ENCODE data around the gene USP53. TPM values are rescaled to one million over a fixed set of nuclear protein-coding genes. Genes with fewer than 3 reads are reported as not detected.
"Not testable (repeated sequence)": the region's sequence is repeated elsewhere in the genome, so short reads cannot be mapped to it uniquely, and the experiment has no call there.

The USP53 gene
- total RNA-seq, 1 experiment from 2014 or later, result 12.6 TPM

DNA sequence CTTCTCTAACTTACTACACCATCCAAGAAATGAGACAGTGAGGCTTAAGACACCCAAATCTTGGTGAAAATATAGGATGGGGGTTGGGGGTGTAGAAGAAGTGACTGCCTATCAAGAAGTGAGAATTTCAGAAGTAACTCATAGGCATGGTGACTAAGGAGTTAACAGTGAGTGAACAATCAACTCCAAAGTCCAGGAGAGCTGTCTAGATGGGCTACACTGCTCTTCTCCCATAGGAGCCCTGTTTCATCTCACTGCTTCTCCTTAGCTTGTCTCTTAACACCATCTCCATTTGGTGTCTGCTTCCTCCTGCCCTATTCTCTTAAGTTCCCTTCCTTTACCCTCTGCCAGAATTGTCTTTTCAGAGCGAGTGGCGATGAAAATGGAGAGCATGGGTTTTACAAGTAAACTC, 86.8 kb downstream of the USP53 start:
- no peak for DNase-seq (ENCODE audit: low read depth, low spot score)
- in situ Hi-C loops (cut with HindIII; ENCODE audit: low pct_unique_long_range_greater_than_20kb, low sequenced_read_pairs), result no loop called here

DNA sequence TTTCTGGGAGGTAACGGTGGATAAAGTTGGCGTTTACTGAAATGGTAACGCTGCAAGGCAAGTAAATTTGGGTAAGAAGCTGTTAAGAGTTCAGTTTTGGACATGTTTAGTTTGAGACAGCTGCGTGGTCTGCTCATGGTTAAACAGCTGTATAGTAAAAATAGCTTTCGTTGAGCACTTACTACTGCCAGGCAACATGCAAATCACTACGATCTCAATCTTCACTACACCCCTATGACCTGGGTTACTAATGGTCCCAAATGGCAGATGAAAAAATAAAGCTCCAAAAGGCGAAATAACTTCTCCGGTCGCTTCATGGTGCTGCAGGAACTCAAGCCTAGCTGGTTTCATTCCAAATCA, 87.2 kb downstream of the USP53 start:
- no peak for DNase-seq (ENCODE audit: low read depth, low spot score)
- in situ Hi-C loops (cut with HindIII; ENCODE audit: low pct_unique_long_range_greater_than_20kb, low sequenced_read_pairs), result no loop called here

GRCh38 chr4:119300101-119300978, 87.8 kb downstream of the USP53 start:
- in situ Hi-C loops (cut with HindIII; ENCODE audit: low pct_unique_long_range_greater_than_20kb, low sequenced_read_pairs), result no loop called here
- DNase-seq (ENCODE audit: low read depth, low spot score), result peak; percentile 89

GRCh38 chr4:119302073-119302832, 89.7 kb downstream of the USP53 start:
- DNase-seq (ENCODE audit: low read depth, low spot score), result no peak
- in situ Hi-C loops (cut with HindIII; ENCODE audit: low pct_unique_long_range_greater_than_20kb, low sequenced_read_pairs), result no loop called here

- in situ Hi-C loops (cut with HindIII; ENCODE audit: low pct_unique_long_range_greater_than_20kb, low sequenced_read_pairs), result no loop called here
- DNase-seq (ENCODE audit: low read depth, low spot score), result no peak
Measured at GRCh38 chr4:119303587-119304305, 91.2 kb downstream of the USP53 start.

DNA sequence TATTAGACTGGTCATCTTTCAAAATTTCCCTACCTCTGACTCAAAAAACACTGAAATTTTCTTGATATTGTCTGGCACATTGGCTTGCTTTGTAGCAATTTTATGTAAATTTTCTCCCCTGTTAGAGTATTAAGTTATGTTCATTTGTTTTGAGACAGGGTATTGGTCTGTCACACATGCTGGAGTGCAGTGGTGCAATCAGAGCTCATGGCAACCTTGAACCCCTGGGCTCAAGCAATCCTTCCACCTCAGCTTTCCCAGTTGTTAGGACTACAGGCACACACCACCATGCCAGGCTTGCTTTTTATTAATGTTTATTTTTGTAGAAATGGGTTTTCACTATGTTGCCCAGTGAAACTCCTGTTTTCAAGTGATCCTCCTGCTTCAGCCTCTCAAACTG, 91.9 kb downstream of the USP53 start:
- in situ Hi-C loops (cut with HindIII; ENCODE audit: low pct_unique_long_range_greater_than_20kb, low sequenced_read_pairs), result no loop called here
- DNase-seq (ENCODE audit: low read depth, low spot score), result no peak

DNA sequence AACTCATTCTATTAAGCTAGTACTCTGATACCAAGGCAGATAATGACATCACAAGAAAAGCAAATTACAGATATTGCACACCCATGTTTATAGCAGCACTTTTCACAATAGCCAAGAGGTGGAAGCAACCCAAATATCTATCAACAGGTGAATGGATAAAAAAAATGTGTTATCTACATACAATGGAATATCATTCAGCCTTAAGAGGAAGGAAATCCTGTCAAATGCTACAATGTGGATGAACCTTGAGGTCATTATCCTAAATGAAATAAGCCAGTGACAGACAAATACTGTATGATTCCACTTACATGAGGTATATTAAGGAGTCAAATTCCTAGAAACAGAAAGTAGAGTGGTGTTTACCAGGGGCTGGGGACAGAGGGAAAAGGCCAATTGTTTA, 95.1 kb downstream of the USP53 start:
- in situ Hi-C loops (cut with HindIII; ENCODE audit: low pct_unique_long_range_greater_than_20kb, low sequenced_read_pairs), result no loop called here
- DNase-seq (ENCODE audit: low read depth, low spot score), result no peak

GRCh38 chr4:119310826-119311225, 98.3 kb downstream of the USP53 start:
- in situ Hi-C loops (cut with HindIII; ENCODE audit: low pct_unique_long_range_greater_than_20kb, low sequenced_read_pairs), result no loop called here
- DNase-seq (ENCODE audit: low read depth, low spot score), result no peak

- no peak for DNase-seq (ENCODE audit: low read depth, low spot score)
- in situ Hi-C loops (cut with HindIII; ENCODE audit: low pct_unique_long_range_greater_than_20kb, low sequenced_read_pairs), result no loop called here
Measured at GRCh38 chr4:119313237-119313636, 100.7 kb downstream of the USP53 start.

DNA sequence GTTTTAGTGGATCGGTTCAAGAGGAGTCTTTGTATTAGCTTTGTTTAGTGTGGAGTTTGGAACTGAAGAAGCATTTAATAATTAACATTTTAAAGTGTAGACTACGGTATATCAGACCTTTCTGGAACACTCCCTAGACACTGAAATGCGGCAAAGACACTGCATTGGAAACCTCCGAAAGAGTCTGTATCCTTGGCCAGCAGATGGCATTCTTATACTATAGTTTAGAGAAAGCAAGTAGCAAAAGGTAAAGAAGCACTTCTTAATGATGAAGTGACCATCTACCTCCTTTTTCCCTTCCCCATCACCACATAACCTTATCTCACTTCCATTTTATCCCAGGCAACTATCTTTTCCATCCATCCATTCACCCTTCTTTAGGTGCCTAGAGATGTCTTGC, 101.8 kb downstream of the USP53 start:
- peak; percentile 67 for DNase-seq (ENCODE audit: low read depth, low spot score)
- in situ Hi-C loops (cut with HindIII; ENCODE audit: low pct_unique_long_range_greater_than_20kb, low sequenced_read_pairs), result no loop called here

DNA sequence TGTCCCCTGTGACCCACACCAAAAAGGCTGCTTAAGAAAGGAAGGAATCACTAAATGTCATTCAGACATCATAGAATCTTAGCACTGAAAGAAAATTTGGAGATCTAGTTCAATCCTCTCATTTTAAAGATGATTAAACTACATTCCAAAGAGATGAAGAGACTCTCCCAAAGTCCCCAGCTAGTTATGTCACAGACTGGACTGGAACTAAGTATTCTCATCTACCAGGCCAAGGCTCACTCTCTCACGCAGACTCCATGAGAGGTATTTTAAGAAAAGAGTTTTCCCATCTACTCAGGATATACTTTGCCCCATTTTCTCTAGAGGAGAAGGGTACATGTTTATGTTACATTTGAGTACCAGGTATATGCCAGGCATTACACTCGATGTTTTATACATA, 102.5 kb downstream of the USP53 start:
- in situ Hi-C loops (cut with HindIII; ENCODE audit: low pct_unique_long_range_greater_than_20kb, low sequenced_read_pairs), result no loop called here
- no peak for DNase-seq (ENCODE audit: low read depth, low spot score)

DNA sequence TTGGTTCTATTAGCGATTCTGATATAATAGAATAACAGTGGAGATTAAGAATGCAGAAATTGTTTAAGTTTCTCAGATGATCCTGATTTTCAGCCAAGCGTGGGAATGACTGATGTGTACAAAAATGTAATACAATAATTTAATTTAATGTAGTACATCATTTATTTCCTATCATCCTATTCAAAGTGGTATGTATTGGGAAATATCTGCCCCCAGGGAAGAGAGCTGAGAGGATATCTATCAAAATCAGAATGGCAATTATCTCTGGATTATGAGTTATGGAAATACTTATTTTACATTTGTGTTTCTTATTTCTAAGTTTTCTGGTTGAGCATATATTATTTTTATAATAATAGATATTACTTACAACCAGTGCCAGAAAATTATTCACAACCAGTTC, 105.5 kb downstream of the USP53 start:
- in situ Hi-C loops (cut with HindIII; ENCODE audit: low pct_unique_long_range_greater_than_20kb, low sequenced_read_pairs), result no loop called here
- no peak for DNase-seq (ENCODE audit: low read depth, low spot score)

GRCh38 chr4:119321921-119322687, 109.6 kb downstream of the USP53 start, which contains the start of gene FABP2:
Gene FABP2, minus strand, starts transcription at chr4:119322138. Its CDS starts 36 bp downstream, at chr4:119322102.
- in situ Hi-C loops (cut with HindIII; ENCODE audit: low pct_unique_long_range_greater_than_20kb, low sequenced_read_pairs), result no loop called here
- no peak for DNase-seq (ENCODE audit: low read depth, low spot score)

GRCh38 chr4:119328695-119329094, 116.2 kb downstream of the USP53 start:
- in situ Hi-C loops (cut with HindIII; ENCODE audit: low pct_unique_long_range_greater_than_20kb, low sequenced_read_pairs), result no loop called here
- DNase-seq (ENCODE audit: low read depth, low spot score), result no peak

GRCh38 chr4:119329835-119330620, 117.5 kb downstream of the USP53 start:
- DNase-seq (ENCODE audit: low read depth, low spot score), result no peak
- in situ Hi-C loops (cut with HindIII; ENCODE audit: low pct_unique_long_range_greater_than_20kb, low sequenced_read_pairs), result no loop called here

DNA sequence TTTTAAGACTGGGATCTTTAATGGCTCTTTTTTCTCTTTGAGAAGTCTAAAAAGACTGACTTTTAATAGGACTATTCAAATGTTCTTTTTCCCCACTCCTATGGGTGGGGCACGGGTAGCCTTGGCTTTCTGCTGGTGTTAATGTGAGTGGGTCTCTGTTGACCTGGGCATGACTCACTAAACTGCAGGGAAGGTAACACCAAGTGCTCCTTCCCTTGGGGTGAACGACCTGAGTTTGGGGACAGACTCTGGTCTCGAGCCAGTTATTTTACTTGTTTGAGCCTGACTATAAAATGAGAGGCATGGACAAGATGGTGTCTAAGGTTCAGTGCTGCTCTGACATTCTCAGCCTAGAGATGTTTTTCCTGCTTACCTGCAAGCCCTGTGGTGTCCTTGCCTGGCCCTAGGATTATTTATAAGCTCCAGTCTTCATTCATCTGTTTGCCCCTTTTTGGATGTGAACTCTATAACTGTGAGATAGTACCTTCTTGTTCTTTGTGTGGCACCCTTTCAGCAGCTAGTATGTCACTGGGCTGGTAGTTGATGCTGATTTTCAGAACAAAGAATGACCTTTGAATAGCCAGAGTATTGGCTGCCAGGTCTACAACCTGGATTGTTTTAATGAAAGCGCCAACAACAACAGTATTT, 123.9 kb downstream of the USP53 start:
- DNase-seq (ENCODE audit: low read depth, low spot score); in situ Hi-C loops (cut with HindIII; ENCODE audit: low pct_unique_long_range_greater_than_20kb, low sequenced_read_pairs): not testable (repeated sequence)

Data from SK-MEL-5 (cell line).